HG03439 (cell line): ENCODE measurements around the gene CIBAR2.
"Not testable (repeated sequence)": the region's sequence is repeated elsewhere in the genome, so short reads cannot be mapped to it uniquely, and the experiment has no call there.

Experiments
- ATAC-seq: cut with Tn5 transposase; IDR thresholded peaks from one replicate; pipeline ENCODE4 v1.9.1; 2021; ENCODE audit warnings: mild to moderate bottlenecking, moderate library complexity; ENCODE audit not compliant: unreplicated experiment

The CIBAR2 gene

DNA sequence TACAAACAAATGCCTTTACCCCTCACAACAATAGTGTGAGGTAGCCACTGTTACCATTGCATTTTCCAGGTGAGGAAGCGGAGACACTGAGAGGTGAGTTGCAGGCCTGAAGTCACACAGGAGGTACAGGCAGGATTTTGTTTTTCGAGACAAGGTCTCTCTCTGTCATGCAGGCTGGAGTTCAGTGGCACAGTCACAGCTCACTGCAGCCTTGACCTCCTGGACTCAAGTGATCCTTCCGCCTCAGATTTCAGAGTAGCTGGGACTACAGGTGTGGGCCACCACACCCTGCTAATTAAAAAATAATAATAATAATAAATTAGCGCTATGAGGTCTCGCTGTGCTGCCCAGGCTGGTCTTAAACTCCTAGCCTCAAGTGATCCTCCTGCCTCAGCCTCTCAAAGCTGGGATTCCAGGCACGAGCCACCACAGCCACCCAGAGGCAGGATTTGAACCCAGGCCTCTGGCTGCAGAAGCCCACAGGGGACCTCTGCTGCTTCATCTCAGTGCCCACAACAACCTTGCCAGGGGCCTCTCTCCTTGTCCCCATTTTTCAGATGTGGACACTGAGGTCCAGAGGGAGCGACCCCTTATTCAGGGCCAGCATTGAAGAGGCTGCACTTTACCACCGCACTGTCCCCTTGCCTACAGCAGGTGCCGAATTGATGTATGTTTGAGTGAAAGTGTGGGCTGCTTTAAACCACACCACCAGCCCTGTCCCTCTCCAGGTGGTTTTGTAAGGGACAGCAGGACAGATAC is 16.0 kb upstream of the CIBAR2 start:
- no peak for ATAC-seq

DNA sequence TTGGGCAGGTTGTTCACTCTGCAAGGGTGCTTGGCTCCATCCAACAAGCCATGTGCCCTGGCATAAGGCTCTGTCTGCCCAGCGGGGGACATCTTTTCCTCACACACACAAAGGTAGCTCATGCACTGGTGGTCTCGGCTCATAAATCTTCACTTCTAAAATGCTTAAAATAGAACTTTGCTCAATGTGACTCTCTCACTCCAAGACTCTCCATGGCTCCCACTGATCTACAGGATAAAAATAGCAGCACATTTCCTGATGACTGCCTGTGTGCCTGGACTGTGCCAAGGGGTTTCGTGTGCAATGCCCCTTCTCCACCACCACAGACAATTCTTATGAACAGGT is 15.1 kb upstream of the CIBAR2 start:
- no peak for ATAC-seq

DNA sequence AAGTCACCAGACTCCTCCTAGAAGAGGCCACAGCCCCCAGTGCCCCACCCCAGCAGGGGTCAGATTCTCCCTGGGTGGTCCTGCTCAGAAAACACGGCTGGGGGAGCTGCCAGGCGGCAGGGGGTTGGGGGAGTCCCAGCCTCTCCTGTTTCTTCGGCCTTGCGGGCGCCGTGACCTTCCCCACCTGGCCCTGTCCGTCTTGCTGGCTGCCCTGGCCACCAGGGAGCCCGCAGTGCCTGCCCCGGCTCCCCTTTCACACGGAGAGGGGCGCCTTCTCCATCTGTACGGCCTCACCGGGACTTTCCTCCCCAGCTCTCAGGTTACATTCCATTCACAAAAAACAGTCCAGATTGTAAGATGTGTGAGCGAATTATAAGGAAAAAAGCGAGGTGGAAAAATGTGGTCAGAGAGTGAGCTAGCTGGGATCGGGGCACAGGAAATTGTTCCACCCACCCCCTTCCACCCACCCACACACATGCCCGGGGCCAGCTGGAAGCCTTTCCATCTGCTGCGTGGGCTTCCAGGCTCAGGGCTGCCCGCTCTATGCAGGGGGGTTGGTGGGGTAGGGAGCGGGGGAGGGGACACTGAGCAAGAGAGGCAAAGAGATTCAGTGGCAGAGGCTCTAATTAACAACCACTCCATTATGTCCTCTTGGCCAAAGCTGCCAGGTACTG is 14.6 kb upstream of the CIBAR2 start:
- no peak for ATAC-seq

DNA sequence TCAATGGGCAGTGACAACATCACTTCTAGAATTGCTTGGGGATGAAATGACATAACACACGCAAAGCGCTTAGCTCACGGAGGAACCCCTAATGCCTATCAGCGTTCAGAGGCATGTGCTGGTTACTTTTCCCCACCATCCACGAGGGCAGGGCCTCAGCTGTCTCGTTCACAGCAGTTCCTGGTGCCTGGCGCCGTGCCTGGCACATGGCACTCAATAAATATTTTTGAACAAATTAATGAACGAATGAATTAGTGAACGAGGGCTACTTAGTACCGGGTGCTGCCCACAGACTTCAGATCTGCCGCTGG is 14.1 kb upstream of the CIBAR2 start:
- no peak for ATAC-seq

DNA sequence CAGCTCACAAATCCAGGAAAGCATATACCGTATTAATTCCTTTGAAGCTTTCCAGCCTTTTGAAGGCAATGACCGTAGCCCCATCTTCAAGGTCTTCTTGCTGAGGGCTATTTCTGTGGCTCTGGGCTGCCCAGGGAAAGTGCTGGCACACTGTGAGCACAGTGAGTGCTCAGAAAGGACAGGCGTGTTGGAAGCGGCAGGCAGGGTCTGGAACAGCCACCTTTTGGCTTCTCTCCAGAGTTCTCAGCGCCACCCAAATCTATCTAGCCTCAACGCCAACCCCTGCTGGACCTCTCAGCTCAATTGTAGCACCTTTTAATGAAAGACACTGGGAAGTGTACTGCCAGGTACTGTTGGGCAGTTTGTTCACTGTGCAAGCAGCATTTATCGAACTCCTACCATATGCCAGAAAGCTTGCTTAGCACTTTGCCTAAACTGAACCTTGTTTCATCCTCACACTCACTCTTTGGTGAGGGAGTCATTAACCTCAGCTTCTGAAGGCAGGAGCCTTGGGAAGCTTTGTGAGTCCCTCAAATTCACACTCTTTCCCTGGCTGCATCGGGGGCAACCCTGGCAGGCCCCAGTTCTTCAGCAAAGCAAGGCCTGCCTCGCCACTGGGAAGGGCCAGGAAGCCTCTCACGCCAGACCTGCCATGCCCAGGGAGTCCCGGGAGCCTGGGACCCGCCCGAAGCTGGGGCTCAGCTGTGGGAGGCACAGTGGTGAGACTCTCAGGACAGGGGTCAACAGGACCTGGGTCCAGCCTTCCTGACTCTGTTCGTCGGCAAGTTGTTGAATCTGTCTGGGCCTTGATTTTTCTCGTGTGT is 13.5 kb upstream of the CIBAR2 start:
- ATAC-seq, result no peak

DNA sequence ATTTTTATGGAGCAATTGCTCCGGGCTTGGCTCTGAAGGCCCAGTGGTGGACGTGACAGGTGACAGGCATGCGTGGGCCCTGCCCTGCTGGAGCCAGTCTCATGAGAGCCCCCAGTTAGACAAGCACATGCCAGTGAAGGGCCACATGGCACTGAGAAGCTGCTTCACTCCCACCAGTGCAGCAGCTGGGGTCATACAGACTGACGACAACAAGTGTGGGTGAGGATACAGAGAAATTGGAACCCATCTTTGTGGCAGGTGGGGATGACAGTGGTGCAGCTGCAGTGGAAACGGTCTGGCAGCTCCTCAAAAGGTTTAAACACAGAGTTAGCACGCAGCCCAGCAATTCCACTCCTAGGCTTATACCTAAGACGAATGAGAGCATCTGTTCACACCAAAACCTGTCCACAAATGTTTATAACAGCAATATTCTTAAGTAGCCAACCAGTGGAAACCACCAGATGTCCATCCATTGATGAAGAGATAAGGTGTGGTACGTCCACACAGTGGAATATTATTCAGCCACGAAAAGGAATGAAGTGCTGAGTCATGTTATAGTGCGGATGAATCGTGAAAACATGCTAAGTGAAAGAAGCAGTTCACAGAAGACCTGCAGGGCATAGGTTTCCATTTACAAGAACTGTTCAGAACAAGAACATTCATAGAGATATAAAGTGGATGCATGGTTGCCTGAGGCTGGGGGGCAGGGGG is 12.5 kb upstream of the CIBAR2 start:
- no peak for ATAC-seq

DNA sequence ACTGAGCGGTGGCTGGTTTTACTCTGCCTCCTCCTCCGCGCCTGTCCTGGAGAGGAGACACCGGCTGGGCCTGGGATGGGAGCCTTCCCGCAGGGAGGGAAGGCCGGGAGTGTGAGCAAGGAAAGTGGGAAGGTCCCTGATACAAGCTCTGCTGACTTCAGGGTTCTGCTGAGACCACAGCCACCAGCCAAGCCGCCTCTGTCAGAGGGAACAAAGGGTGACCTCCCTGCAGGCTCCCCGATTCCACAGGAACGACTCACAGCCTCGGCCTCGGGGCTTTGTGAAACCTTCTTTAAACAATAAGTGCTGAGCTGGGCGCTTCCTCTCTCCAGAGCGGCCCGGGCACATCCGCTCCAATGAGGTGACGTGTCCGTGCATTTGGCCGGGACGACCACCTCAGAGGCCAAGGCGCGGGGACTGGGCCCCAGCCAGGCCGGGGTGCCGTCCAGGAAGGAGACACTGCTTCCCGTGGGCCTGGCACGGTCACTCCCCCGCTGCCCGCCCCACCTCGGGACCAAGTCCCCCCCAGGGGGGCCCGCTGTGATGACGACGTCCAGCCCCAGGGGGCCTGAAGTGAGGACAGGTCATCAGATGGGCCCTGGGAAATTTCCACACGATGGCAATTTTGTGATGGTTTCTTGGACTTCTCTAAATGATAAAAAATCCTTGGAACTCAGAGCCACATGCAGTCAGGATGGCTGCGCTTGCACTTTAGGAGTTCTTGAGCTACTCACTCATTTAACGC is 11.8 kb upstream of the CIBAR2 start:
- no peak for ATAC-seq

DNA sequence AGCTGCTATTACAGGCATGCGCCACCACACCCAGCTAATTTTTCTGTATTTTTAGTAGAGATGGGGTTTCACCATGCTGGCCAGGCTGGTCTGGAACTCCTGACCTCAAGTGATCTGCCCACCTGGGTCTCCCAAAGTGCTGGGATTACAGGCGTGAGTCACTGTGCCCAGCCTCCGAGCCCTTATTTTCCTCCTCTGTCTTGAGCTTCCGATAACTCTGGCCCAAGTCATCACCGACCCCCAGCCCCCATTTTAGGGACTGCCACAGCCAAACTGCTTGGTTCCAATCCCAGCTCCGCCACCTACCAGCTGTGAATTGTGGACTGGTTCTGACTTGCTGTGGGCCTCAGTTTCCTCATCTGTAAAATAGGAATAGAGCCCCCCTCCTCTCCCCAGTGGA is 11.2 kb upstream of the CIBAR2 start:
- not testable (repeated sequence) for ATAC-seq

DNA sequence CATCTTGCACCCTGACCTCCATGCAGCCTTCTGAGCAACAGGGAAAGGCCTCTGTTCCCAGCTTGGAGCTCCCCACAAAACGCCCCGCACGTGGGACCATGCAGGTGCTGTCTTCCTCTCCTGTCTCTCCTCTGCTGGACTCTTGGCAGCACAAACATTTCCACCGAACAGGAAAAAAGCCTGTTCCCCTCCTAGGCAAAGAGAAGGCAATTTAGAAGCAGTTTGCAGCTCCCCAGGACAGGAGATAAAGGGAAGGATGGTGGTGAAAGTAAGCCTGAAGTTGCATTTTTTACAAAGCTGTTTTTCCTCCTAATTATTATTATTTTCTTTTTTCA is 7.7 kb upstream of the CIBAR2 start:
- no peak for ATAC-seq

DNA sequence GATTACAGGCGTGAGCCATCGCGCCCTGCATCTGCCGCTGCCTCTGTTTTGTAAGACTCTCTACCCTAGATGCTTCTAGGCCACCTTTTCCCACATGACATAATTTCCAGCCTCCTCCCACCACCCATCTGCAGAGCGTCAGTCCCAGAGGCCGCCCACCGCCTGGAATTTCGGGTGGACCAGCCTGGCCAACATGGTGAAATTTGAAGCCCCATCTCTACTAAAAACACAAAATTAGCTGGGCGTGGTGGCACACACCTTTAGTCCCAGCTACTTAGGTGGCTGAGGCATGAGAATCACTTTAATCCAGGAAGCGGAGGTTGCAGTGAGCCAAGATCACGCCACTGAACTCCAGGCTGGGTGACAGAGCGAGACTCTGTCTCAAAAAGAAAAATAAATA is 5.1 kb upstream of the CIBAR2 start:
- no peak for ATAC-seq

DNA sequence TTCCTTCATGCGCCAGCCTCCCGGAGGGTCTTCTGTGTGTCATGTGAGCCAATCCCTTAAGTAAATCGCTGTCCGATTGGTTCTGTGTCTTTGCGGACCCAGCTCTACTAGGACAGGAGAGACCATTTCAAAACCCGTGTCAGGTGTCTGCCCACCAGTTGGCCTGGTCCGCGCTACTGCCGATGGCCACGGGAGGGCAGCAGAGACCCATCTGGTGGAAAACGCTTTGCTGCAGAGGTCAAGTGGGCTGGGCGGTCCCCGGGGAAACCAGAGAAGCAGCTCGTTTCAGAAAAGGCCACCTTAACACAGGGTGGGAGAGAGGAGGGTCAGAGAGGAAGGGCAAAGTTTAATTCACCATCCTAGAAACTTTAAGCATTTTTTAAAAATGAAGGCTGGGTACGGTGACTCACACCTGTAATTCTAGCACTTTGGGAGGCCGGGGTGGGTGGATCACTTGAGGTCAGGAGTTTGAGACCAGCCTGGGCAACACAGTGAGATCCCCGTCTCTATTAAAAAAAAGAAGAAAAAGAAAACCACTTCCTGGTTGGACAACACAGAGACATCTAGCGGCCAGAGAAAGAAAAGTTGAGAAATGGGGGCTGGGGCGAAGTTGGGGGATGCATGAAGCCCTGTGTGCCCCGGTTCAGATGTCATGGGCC is 2.8 kb upstream of the CIBAR2 start:
- ATAC-seq, result no peak

DNA sequence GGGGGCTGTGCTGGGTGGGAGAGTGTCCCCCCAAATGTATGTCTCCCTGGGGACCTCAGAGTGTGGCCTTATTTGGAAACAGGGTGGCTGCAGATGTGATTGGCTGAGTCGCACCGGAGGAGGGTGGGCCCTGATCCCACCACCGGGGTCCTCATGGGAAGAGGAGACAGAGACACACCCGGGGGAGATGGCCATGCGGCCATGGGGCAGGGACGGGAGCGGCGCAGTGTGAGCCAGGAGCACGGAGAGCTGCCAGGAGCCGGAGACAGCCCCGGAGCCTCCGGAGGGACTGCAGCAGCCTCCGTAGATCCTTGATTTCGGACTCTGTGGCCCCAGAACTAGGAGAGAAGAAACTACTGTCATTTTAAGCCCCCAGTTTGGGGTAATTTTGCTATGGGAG is 1.6 kb upstream of the CIBAR2 start:
- no peak for ATAC-seq

DNA sequence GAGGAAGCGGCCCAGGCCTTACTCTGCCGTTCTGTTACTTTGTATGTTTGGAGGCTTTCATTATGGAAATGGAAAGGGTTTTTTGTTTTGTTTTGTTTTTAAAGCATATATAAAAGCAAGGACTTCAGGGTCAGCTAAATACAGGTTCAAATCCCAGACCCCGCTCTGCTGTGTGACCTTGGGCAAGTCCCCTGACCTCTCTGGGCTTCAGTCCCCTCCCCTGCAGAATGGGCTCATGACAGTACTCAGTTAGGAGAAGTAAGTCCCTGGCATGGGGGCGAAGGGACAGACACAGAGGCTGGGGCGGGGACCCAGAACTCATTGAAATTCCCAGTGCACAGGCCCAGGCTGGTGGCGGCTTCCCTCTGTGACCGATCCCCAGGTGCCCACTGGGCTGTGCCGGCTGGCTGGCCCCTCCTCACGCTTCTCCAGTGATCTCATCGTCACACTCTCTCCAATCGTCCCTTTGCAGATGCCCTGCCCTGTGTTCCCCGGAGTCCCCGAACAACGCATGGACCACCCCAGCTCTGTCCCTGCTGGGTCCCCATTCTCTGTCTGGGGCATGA is 979 bp upstream of the CIBAR2 start:
- no peak for ATAC-seq

DNA sequence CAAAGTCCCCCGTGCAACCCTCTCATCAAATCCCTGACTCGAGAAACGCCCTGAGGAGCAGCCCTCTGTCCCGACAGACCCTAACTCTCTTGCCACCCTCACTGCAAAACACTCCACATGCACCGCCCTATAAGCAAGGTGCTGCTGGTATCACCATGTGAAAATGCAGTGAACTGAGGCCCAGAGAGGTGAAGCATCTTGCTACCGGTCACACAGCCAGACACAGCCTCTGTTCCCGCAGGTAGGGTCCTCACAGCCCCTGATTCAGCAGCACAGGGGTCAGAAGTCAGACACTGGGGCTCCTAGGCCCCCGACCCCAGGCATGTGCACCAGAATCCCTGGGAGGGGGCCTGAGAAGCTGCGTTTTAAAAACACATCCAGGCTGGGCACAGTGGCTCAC is 1.1 kb downstream of the CIBAR2 start:
- no peak for ATAC-seq

DNA sequence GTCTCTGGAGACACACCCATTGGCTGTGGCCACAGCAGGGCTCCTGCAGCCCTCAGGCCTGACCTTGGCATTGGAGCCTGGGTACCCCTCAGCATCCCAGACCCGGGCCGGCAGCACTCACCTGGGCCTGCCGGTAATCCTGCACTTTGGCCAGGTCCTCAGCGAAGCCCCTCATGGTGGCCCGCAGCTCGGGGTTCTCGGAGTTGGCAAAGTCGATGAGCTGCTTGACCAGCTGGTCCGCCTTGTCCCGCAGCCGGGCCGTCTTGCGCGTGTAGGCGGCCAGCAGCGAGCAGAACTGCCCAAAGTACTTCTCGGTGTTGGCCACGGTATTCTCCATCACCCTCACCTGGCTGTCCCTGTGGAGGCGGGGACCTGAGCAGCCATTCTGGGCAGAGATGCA is 2.2 kb downstream of the CIBAR2 start:
- ATAC-seq, result no peak

DNA sequence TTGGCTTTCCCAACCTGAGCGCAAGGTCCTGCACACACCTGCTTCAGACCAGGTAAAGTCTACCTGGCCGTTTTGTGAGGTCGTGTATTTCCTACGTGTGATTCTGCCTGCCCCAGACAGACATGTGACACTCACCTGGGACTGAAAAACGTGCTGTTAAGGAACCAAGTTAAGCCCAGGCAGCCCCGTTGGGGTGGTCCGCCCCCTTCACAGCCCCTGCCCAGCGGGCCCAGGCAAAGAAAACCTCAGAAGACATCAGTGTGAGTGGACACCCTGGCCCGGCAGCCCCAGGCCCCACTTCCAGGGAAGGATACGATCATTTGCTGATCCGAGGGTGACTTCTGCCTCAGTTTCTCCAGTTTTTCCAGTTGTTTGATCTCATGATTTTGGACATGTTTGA is 4.7 kb downstream of the CIBAR2 start:
- no peak for ATAC-seq

DNA sequence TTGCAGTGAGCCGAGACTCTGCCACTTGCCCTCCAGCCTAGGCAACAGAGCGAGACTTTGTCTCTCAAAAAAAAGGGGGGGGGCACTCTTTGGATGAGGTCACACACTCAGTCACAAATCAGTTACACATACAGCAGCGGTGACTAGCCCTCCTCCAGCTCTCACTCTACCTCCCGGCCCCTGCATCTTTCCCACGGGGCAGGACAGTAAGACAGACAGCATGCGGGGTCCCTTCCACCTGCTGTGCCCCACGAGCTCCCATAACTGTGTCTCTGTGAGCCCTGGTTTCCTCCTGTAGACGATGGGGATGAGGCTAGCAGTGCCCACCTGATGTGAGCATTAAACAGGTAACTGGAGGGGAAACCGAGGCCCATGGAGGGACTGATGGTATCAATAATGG is 5.2 kb downstream of the CIBAR2 start:
- no peak for ATAC-seq

DNA sequence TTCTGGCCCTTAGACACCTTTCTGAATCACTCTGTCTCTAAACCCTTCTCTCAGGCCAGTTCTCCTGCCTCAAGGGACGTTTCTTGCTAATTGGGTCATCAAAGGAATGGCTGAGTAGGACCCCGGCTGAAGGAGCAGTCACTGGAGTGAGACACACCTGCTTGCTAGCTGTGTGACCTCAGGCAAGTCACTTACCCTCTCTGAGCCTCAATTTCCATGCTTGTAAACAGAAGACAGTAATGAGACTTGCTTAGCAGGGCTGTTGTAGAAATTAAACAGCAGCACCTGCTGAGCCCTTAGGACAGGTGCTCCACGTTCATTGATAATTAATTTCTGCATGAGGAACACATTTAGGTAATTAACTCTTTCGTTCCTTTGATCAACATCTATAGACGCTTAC is 6.8 kb downstream of the CIBAR2 start:
- ATAC-seq, result no peak

DNA sequence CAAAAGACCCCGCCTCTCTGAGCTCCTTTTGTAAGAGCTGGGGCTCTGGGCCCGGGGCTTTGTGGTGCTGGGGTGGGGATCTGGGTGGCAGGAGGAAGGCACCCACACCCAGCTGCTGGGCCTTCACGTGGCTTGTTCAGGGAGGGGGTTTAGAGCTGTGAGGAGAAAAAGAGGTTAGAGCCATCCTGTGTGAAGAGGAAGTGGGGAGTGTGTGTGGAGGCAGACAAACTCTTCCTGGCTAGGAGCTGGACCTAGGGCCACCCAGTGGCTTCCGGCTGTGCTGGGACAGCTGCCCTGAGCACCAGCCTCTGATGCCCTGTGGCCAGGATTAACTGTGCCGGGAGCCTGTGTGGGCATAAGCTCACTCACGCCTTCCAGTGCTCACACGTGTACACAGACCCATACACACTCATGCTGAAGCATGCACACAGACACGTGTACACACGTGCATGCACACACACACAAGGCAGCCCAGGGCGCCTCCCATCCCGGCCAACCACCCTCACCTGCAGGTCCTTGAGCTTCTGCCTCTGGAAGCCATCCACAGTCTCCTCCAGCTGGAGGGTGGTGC is 7.4 kb downstream of the CIBAR2 start:
- no peak for ATAC-seq

DNA sequence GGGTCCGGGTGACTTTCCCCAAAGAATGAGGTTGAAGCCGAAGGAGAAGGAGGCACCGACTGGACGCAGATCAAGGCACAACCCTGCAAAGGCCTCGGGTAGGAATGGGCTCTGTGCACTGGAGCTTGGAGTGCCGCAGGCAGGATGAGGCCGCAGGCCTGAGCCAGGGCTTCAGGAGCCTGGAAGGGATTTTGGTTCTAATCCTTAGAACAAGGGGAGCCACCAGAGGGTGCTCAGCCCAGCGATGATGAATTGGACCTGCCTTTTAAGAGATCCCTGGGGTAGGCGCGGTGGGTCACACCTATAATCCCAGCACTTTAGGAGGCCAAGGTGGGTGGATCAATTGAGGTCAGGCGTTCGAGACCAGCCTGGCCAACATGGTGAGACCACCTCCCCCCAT is 8.1 kb downstream of the CIBAR2 start:
- ATAC-seq, result no peak
